ENCODE results near the gene GRM8. TPM values are rescaled to one million over a fixed set of nuclear protein-coding genes. Genes with fewer than 3 reads are reported as not detected.

The GRM8 gene
- total RNA-seq, 1 experiment from 2014 or later: not detected

DNA sequence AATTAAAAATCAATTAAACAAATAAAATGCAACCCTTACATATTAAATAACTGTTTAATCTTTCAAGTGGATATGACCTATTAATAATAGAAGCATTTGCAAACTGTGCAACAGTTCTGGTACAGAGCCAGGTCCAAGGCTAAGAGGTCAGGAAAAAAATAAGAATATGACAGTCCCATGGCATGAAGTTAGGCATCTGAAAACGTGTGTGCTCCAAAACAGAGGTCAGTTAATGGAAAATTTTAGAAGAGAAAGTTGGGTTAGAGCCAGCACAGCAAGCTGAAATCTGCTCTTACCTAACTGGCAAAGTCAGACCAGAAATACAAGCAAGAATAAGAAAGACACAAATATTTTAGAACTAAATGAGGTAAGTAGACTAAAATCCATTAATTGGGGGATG is 757.7 kb downstream of the GRM8 start:
- intact Hi-C loops (cut with micrococcal nuclease; ENCODE audit: unreplicated experiment): no loop called here
- in situ Hi-C loops (cut with HindIII; ENCODE audit: low pct_unique_long_range_greater_than_20kb, low sequenced_read_pairs): no loop called here
- Histone ChIP-seq H3K27me3 (ENCODE audit: control insufficient read depth, insufficient read depth, low read length) (no peaks in the 10 kb centered on the region), H3K4me3 (ENCODE audit: low read depth in 2 of 2, low read length in 2 of 2) (no peak overlapping the region), H3K27ac (ENCODE audit: low read length) (no peak overlapping the region), H3K4me1 (ENCODE audit: control insufficient read depth, insufficient read depth, low read length) (no peaks in the 10 kb centered on the region), H3K9me3 (ENCODE audit: control insufficient read depth, insufficient read depth, low read depth, low read length) (no peaks in the 10 kb centered on the region), H3K36me3 (ENCODE audit: control insufficient read depth, insufficient read depth, low read length) (no peaks in the 10 kb centered on the region; the same call in 1 of the 2 replicates)
- no peak for DNase-seq (ENCODE audit: low read depth, low spot score)
- BruUV-seq (replicated peaks): no TSS peak
- TF ChIP-seq POLR2AphosphoS5 (IDR thresholded peaks at IDR 0.05; ENCODE audit: low read depth, low read length) (no peak), TCF7L2 (IDR thresholded peaks at IDR 0.05; ENCODE audit: low read depth, low read length) (no peak), SIN3A (IDR thresholded peaks at IDR 0.05; ENCODE audit: borderline replicate concordance, insufficient read depth, low read depth, low read length) (no peak)
- TF ChIP-seq, protein P1, sequence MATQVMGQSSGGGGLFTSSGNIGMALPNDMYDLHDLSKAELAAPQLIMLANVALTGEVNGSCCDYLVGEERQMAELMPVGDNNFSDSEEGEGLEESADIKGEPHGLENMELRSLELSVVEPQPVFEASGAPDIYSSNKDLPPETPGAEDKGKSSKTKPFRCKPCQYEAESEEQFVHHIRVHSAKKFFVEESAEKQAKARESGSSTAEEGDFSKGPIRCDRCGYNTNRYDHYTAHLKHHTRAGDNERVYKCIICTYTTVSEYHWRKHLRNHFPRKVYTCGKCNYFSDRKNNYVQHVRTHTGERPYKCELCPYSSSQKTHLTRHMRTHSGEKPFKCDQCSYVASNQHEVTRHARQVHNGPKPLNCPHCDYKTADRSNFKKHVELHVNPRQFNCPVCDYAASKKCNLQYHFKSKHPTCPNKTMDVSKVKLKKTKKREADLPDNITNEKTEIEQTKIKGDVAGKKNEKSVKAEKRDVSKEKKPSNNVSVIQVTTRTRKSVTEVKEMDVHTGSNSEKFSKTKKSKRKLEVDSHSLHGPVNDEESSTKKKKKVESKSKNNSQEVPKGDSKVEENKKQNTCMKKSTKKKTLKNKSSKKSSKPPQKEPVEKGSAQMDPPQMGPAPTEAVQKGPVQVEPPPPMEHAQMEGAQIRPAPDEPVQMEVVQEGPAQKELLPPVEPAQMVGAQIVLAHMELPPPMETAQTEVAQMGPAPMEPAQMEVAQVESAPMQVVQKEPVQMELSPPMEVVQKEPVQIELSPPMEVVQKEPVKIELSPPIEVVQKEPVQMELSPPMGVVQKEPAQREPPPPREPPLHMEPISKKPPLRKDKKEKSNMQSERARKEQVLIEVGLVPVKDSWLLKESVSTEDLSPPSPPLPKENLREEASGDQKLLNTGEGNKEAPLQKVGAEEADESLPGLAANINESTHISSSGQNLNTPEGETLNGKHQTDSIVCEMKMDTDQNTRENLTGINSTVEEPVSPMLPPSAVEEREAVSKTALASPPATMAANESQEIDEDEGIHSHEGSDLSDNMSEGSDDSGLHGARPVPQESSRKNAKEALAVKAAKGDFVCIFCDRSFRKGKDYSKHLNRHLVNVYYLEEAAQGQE (IDR thresholded peaks at IDR 0.05; ENCODE audit: insufficient read depth in 1 of 2, low read depth in 2 of 2, low read length in 1 of 2): no peak
- TF ChIP-seq, protein P2, sequence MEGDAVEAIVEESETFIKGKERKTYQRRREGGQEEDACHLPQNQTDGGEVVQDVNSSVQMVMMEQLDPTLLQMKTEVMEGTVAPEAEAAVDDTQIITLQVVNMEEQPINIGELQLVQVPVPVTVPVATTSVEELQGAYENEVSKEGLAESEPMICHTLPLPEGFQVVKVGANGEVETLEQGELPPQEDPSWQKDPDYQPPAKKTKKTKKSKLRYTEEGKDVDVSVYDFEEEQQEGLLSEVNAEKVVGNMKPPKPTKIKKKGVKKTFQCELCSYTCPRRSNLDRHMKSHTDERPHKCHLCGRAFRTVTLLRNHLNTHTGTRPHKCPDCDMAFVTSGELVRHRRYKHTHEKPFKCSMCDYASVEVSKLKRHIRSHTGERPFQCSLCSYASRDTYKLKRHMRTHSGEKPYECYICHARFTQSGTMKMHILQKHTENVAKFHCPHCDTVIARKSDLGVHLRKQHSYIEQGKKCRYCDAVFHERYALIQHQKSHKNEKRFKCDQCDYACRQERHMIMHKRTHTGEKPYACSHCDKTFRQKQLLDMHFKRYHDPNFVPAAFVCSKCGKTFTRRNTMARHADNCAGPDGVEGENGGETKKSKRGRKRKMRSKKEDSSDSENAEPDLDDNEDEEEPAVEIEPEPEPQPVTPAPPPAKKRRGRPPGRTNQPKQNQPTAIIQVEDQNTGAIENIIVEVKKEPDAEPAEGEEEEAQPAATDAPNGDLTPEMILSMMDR (IDR thresholded peaks at IDR 0.05): no peak
- CTCF ChIA-PET: no interaction called here
- POLR2A ChIA-PET: no interaction called here
- no peak for ATAC-seq

GRCh38 chr7:126493801-126494200 is 758.9 kb downstream of the GRM8 start:
- no peak overlapping the region for H3K27ac ChIP-seq (ENCODE audit: low read length)
- H3K4me3 ChIP-seq (ENCODE audit: low read depth in 2 of 2, low read length in 2 of 2): no peak overlapping the region
- no TSS peak for BruUV-seq (replicated peaks)
- H3K27me3 ChIP-seq (ENCODE audit: control insufficient read depth, insufficient read depth, low read length): no peaks in the 10 kb centered on the region
- in situ Hi-C loops (cut with HindIII; ENCODE audit: low pct_unique_long_range_greater_than_20kb, low sequenced_read_pairs): no loop called here
- DNase-seq (ENCODE audit: low read depth, low spot score) (no peak), ATAC-seq (no peak)
- no peaks in the 10 kb centered on the region for H3K4me1 ChIP-seq (ENCODE audit: control insufficient read depth, insufficient read depth, low read length)
- ChIA-PET POLR2A (no interaction called here), CTCF (no interaction called here)
- H3K36me3 ChIP-seq (ENCODE audit: control insufficient read depth, insufficient read depth, low read length): no peaks in the 10 kb centered on the region; the same call in 1 of the 2 replicates
- H3K9me3 ChIP-seq (ENCODE audit: control insufficient read depth, insufficient read depth, low read depth, low read length): no peaks in the 10 kb centered on the region
- intact Hi-C loops (cut with micrococcal nuclease; ENCODE audit: unreplicated experiment): no loop called here
- TF ChIP-seq, protein P1 (IDR thresholded peaks at IDR 0.05; ENCODE audit: insufficient read depth in 1 of 2, low read depth in 2 of 2, low read length in 1 of 2): no peak
- TF ChIP-seq TCF7L2 (IDR thresholded peaks at IDR 0.05; ENCODE audit: low read depth, low read length) (no peak), POLR2AphosphoS5 (IDR thresholded peaks at IDR 0.05; ENCODE audit: low read depth, low read length) (no peak), SIN3A (IDR thresholded peaks at IDR 0.05; ENCODE audit: borderline replicate concordance, insufficient read depth, low read depth, low read length) (no peak)
- TF ChIP-seq, protein P2 (IDR thresholded peaks at IDR 0.05): no peak
